ENCODE results near the gene CCDC60.

Gene CCDC60

GRCh38 chr12:119589634-119590033, 255.1 kb downstream of the CCDC60 start:
- Histone ChIP-seq H3K27me3 (ENCODE audit: insufficient read depth, poor library complexity, severe bottlenecking) (peaks cover 25% of the 10 kb centered on the region), H3K4me1 (ENCODE audit: insufficient read depth, poor library complexity, severe bottlenecking) (no peaks in the 10 kb centered on the region), H3K27ac (ENCODE audit: poor library complexity, severe bottlenecking) (no peak overlapping the region), H3K9me3 (ENCODE audit: severe bottlenecking) (no peaks in the 10 kb centered on the region), H3K4me3 (ENCODE audit: severe bottlenecking) (no peak overlapping the region), H3K36me3 (ENCODE audit: low read depth) (no peaks in the 10 kb centered on the region)
- TF ChIP-seq CTCF (IDR thresholded peaks at IDR 0.05; ENCODE audit: poor library complexity, severe bottlenecking), result no peak
- no peak for DNase-seq (ENCODE audit: low spot score)
- ATAC-seq (ENCODE audit: low read depth), result no peak
